Measurements from ENCODE around the gene TRIM8.

- TF ChIP-seq CTCF (IDR thresholded peaks at IDR 0.05) (no peak), EZH2 (IDR thresholded peaks at IDR 0.05; ENCODE audit: borderline replicate concordance, insufficient read depth, low read depth, low read length, poor library complexity, severe bottlenecking) (no peak)
Measured at GRCh38 chr10:102653060-102653459, 8.8 kb downstream of the TRIM8 start.
